GM23248 (cell line): ENCODE data around the gene ATXN3. TPM values are rescaled to one million over a fixed set of nuclear protein-coding genes. Genes with fewer than 3 reads are reported as not detected.

ENCODE experiments used
- DNase-seq: peaks from one replicate; pipeline ENCODE4 v3.0.0-alpha.2; 2015
- H2AFZ ChIP-seq: fragments of 200-600 bp; sonication (generic); 2 replicates; pipeline ENCODE4 v1.6.1; 2016; ENCODE audit warnings: antibody characterized with exemption
- H3F3A ChIP-seq: fragments of 200-600 bp; sonication (generic); 2 replicates; pipeline ENCODE4 v1.6.1; 2016; ENCODE audit warnings: mild to moderate bottlenecking, antibody characterized with exemption, mixed run types; ENCODE audit not compliant: insufficient read depth
- H3K27ac ChIP-seq: fragments of 200-600 bp; sonication (generic); 2 replicates; pipeline ENCODE4 v1.5.1; 2016; ENCODE audit warnings: mild to moderate bottlenecking
- H3K27me3 ChIP-seq: fragments of 200-600 bp; sonication (generic); replicated peaks from 2 replicates; pipeline ENCODE4 v1.6.1; 2016; ENCODE audit warnings: mild to moderate bottlenecking; ENCODE audit not compliant: insufficient read depth
- H3K36me3 ChIP-seq: fragments of 200-600 bp; sonication (generic); 2 replicates; pipeline ENCODE4 v1.6.1; 2016; ENCODE audit warnings: low read depth, mild to moderate bottlenecking
- H3K4me1 ChIP-seq: fragments of 200-600 bp; sonication (generic); 2 replicates; pipeline ENCODE4 v1.6.1; 2016; ENCODE audit warnings: mild to moderate bottlenecking; ENCODE audit not compliant: insufficient read depth
- H3K4me2 ChIP-seq: fragments of 200-600 bp; sonication (generic); one replicate; pipeline ENCODE4 v1.6.1; 2016; ENCODE audit warnings: mild to moderate bottlenecking; ENCODE audit not compliant: unreplicated experiment
- H3K4me3 ChIP-seq: fragments of 200-600 bp; sonication (generic); 2 replicates; pipeline ENCODE4 v1.5.1; 2016; ENCODE audit warnings: mild to moderate bottlenecking
- H3K79me2 ChIP-seq: fragments of 200-600 bp; sonication (generic); 2 replicates; pipeline ENCODE4 v1.6.1; 2016; ENCODE audit warnings: mild to moderate bottlenecking; ENCODE audit not compliant: insufficient read depth
- H3K9ac ChIP-seq: fragments of 200-600 bp; sonication (generic); 2 replicates; pipeline ENCODE4 v1.6.1; 2016; ENCODE audit warnings: mild to moderate bottlenecking
- H3K9me2 ChIP-seq: fragments of 200-600 bp; sonication (generic); 2 replicates; pipeline ENCODE4 v1.6.1; 2016; ENCODE audit warnings: mixed run types, mild to moderate bottlenecking, moderate library complexity; ENCODE audit not compliant: insufficient read depth
- H3K9me3 ChIP-seq: fragments of 200-600 bp; sonication (generic); one replicate; pipeline ENCODE4 v1.6.1; 2017; ENCODE audit warnings: low read depth
- H4K20me1 ChIP-seq: fragments of 200-600 bp; sonication (generic); 2 replicates; pipeline ENCODE4 v1.6.0; 2016; ENCODE audit not compliant: insufficient read depth
- EZH2 ChIP-seq: fragments of 200-600 bp; sonication (generic); IDR thresholded peaks from 2 replicates; pipeline ENCODE4 v1.6.1; 2018; ENCODE audit warnings: antibody characterized with exemption, mild to moderate bottlenecking; ENCODE audit not compliant: insufficient read depth, poor library complexity, severe bottlenecking
- EZH2phosphoT487 ChIP-seq: fragments of 200-600 bp; sonication (generic); IDR thresholded peaks from 2 replicates; pipeline ENCODE4 v1.6.1; 2018; ENCODE audit warnings: antibody characterized with exemption, moderate library complexity, mild to moderate bottlenecking, low read depth; ENCODE audit not compliant: insufficient read depth
- whole genome bisulfite sequencing, 2 experiments: methylation state at CpG; one replicate each; pipeline ENCODE4 v1.1.6; 2015 to 2017; ENCODE audit warnings: low lambda C conversion rate in 2 of 2, low coverage in 1 of 2; ENCODE audit errors: missing lambda C conversion rate in 2 of 2; 5-methylcytosine and 5-hydroxymethylcytosine counted together
- in situ Hi-C: fragments of 300-500 bp; cut with MboI; formaldehyde crosslinking; loops from 2 replicates; pipeline ENCODE4 v1.15.0; 2020
- polyA plus RNA-seq: library from polyadenylated mRNA; unstranded; fragments of >200 nt; fragmentation: Nextera tagmentation; extraction: Ambion mirVana; gene quantifications from 2 replicates; pipeline ENCODE4 v1.2.1, GENCODE V29; 2016
- total RNA-seq: library from RNA; depleted of rRNA; stranded (reverse); fragments of >200 nt; shearing (Covaris generic); gene quantifications from 2 replicates; pipeline ENCODE4 v1.2.3, GENCODE V29; 2014

The ATXN3 gene
- total and polyA plus RNA-seq, 2 experiments from 2014 or later, result 25.9 to 35.7 TPM

DNA sequence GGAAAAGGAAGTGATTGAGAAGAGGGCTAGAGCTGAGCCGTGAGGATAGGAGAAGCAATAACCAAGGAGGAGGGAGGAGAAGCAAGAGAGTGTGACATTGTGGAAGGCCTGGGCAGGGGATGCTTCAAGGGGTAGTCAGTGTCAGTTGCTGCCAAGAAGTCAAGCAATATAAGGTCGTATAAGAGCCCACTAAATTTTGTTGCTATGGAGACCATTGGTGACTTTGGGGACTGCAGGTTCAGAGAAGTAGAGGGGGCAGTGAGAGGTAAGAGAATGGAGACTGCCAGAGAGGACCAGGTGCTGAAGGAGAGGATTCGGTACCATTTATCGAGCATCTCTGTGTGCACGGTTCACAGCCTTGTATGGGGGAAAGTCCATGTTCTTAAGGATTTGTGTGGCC is 3.1 kb upstream of the ATXN3 start:
- H3K4me3 ChIP-seq, result no peak overlapping the region
- WGBS, 2 experiments, result 70 to 78% methylated on average over 5 of the region's 5 CpGs

DNA sequence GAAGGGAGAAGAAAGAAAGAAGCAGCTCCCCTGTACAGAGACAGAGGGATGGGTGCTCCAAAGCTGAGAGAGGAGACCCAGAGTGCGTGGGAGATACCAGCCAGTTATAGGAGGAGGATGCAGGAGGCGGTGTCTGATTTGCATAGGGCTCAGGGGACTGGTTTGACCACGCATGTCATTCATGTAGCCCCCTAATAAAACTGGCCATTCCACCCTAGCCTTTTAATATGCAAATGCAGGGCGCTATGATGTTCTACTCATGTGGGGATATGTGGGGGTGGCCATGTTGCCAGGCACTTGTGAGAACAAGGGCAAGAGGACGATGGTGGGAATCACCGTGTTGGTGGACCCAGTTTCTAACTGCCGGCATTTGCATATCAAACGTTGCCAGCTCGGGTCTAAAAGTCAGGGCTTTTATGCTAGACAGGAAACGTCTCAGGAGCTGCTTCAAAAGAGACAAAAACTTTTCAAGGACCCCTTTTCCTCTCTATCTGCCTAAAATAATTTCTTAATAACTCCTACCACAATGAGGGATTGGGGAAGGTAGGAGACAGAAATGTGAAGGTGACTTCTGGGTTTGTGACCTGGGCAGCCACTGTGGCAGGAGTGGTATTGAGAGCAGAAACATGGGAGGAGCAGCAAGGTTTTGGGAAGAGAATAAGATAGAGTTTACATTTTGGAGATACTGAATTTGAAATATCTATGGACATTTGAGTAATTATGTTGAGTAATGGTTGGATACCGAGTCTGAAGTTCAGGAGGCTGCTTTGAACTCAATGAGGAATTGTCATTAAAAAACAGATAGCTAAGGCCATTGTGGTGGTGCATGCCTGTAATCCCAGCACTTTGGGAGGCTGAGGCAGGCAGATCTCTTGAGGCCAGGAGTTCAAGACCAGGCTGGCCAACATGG is 2.2 kb upstream of the ATXN3 start:
- H2AFZ ChIP-seq, result peak overlapping the region; percentile 47
- H3F3A ChIP-seq, result peaks cover 13% of the 10 kb centered on the region; the same call in 1 of the 2 replicates
- TF ChIP-seq EZH2phosphoT487 (no peak), EZH2 (no peak)
- no peaks in the 10 kb centered on the region for H3K9me2 ChIP-seq
- in situ Hi-C loops, result no loop called here
- H3K9me3 ChIP-seq, result no peaks in the 10 kb centered on the region
- DNase-seq, result no peak
- 27 to 28% methylated on average over 11 of the region's 11 CpGs for WGBS, 2 experiments
- H3K27ac ChIP-seq, result no peak overlapping the region
- no peak overlapping the region for H3K4me2 ChIP-seq
- peaks cover 17% of the 10 kb centered on the region for H3K79me2 ChIP-seq
- H3K4me3 ChIP-seq, result no peak overlapping the region
- H3K27me3 ChIP-seq, result no peaks in the 10 kb centered on the region
- H3K36me3 ChIP-seq, result no peaks in the 10 kb centered on the region
- no peaks in the 10 kb centered on the region for H4K20me1 ChIP-seq
- peaks cover 13% of the 10 kb centered on the region for H3K4me1 ChIP-seq
- H3K9ac ChIP-seq, result no peak overlapping the region

More for the DNA sequence above, 3.1 kb upstream of the ATXN3 start:
- no peak overlapping the region for H2AFZ ChIP-seq
- no peaks in the 10 kb centered on the region for H4K20me1 ChIP-seq
- in situ Hi-C loops, result no loop called here
- H3K9me3 ChIP-seq, result no peaks in the 10 kb centered on the region
- no peak overlapping the region for H3K9ac ChIP-seq
- TF ChIP-seq EZH2 (no peak), EZH2phosphoT487 (no peak)
- peaks cover 13% of the 10 kb centered on the region; the same call in 1 of the 2 replicates for H3F3A ChIP-seq
- H3K36me3 ChIP-seq, result no peaks in the 10 kb centered on the region
- H3K27ac ChIP-seq, result no peak overlapping the region
- H3K4me2 ChIP-seq, result no peak overlapping the region
- H3K9me2 ChIP-seq, result no peaks in the 10 kb centered on the region
- peaks cover 20% of the 10 kb centered on the region for H3K4me1 ChIP-seq
- H3K79me2 ChIP-seq, result peaks cover 8% of the 10 kb centered on the region
- no peak for DNase-seq
- no peaks in the 10 kb centered on the region for H3K27me3 ChIP-seq

DNA sequence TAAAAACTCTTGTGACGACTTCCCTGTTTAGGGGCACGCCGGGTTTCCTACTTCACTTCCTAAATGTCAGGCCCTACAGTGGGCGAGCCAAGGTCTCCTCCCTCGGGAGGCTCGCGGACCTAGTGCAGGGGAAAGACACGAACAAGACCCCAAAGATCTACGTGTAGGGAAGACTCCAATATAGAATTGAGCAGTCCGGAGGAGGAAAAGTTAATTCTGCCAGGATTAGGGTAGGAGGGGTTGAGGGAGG is 564 bp downstream of the ATXN3 start:
- Histone ChIP-seq H3K27me3 (no peaks in the 10 kb centered on the region), H3K9ac (peak overlapping the region; percentile 91), H3K36me3 (no peaks in the 10 kb centered on the region), H3K79me2 (peaks cover 45% of the 10 kb centered on the region), H4K20me1 (no peaks in the 10 kb centered on the region), H3K27ac (peak overlapping the region; percentile 90), H3K4me2 (peak overlapping the region; percentile 80), H3K9me3 (no peaks in the 10 kb centered on the region), H3K4me1 (peaks cover 5% of the 10 kb centered on the region), H2AFZ (peak overlapping the region; percentile 77), H3K9me2 (no peaks in the 10 kb centered on the region), H3K4me3 (peak overlapping the region; percentile 87), H3F3A (peaks cover 13% of the 10 kb centered on the region; the same call in 1 of the 2 replicates)
- in situ Hi-C loops, result no loop called here
- TF ChIP-seq EZH2phosphoT487 (no peak), EZH2 (no peak)
- WGBS, 2 experiments, result 1 to 3% methylated on average over 10 of the region's 10 CpGs
- DNase-seq, result peak; percentile 77

DNA sequence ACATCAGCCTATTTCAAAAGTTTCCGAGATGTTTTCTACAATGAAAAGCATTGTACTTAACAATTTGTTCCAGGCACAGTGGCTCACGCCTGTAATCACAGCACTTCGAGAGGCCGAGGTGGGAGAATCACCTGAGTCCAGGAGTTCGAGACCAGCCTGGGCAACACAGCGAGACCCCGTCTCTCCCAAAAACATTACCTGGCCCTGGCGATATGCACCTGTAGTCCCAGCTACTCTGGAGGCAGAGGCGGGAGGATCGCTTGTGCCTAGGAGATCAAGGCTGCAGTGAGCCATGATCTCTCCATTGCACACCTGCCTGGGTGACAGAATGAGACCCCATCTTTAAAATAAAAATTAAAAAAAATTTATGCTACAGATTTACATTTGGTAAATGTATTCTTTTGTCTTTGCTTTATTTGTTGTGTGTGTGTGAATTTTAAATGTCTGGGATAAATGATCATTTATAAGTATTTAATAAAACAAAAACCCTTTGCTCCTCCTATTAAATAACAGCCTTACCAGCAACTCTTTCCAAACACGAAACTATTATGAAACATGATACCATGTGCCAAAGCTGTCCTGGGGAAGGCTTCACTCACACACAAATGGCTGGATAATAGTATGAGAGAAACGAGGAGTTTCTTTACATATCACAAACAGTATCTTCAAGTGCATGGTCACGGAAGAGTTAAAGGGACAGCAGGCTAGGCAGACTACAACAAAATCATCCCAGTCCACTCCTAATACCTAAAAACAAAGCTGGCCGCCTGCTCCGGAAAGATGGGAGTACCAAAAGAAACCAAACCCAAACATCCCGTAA is 1.1 kb downstream of the ATXN3 start:
- 46% methylated on average over 16 of the region's 16 CpGs for WGBS, 2 experiments
- Histone ChIP-seq H3K27me3 (no peaks in the 10 kb centered on the region), H3K79me2 (peaks cover 50% of the 10 kb centered on the region), H3F3A (peaks cover 17% of the 10 kb centered on the region), H4K20me1 (no peaks in the 10 kb centered on the region), H3K9me3 (no peaks in the 10 kb centered on the region), H2AFZ (peak overlapping the region; percentile 77), H3K9me2 (no peaks in the 10 kb centered on the region), H3K4me3 (peak overlapping the region; percentile 87), H3K36me3 (no peaks in the 10 kb centered on the region), H3K4me1 (peaks cover 5% of the 10 kb centered on the region), H3K27ac (peak overlapping the region; percentile 90), H3K9ac (peak overlapping the region; percentile 91), H3K4me2 (peak overlapping the region; percentile 80)
- no peak for DNase-seq
- in situ Hi-C loops, result no loop called here
- TF ChIP-seq EZH2phosphoT487 (no peak), EZH2 (no peak)
